OCI-LY3 (cell line): ENCODE results near the gene FNDC10.
A peak's percentile ranks its signal among the peaks of the same experiment; 100 is the strongest.

Source experiments
- H2AFZ ChIP-seq: fragments of 200-600, 300-600 bp; shearing (Covaris generic); 2 replicates; pipeline ENCODE4 v1.6.0; 2014; ENCODE audit warnings: antibody characterized with exemption, low read depth, low read length
- H3K27ac ChIP-seq: fragments of 200-600, 300-600 bp; sonication (generic); 2 replicates; pipeline ENCODE4 v1.5.1; 2014; ENCODE audit warnings: mild to moderate bottlenecking, low read length, moderate library complexity, mixed read lengths
- H3K27me3 ChIP-seq: fragments of 200-600, 300-600 bp; sonication (generic); 2 replicates; pipeline ENCODE4 v1.6.1; 2014; ENCODE audit warnings: low read depth, low read length, mixed read lengths
- H3K36me3 ChIP-seq: fragments of 200-600, 300-600 bp; sonication (generic); replicated peaks from 2 replicates; pipeline ENCODE3; 2014; ENCODE audit warnings: low read depth, low read length, mixed read lengths
- H3K4me1 ChIP-seq: fragments of 300-600, 200-600 bp; sonication (generic); 2 replicates; pipeline ENCODE4 v1.6.1; 2014; ENCODE audit warnings: low read length, mixed read lengths
- H3K4me2 ChIP-seq: fragments of 200-600, 300-600 bp; sonication (generic); 2 replicates; pipeline ENCODE4 v1.6.1; 2014; ENCODE audit warnings: low read length, mixed read lengths
- H3K4me3 ChIP-seq: fragments of 300-600, 200-600 bp; sonication (generic); 2 replicates; pipeline ENCODE4 v1.5.1; 2014; ENCODE audit warnings: antibody characterized with exemption, mild to moderate bottlenecking, low read length, moderate library complexity
- H3K79me2 ChIP-seq: fragments of 300-600, 200-600 bp; shearing (Covaris generic); 2 replicates; pipeline ENCODE4 v1.6.1; 2014; ENCODE audit warnings: mild to moderate bottlenecking, low read length, mixed read lengths
- H3K9ac ChIP-seq: fragments of 300-600, 200-600 bp; shearing (Covaris generic); 2 replicates; pipeline ENCODE4 v1.6.0; 2014; ENCODE audit warnings: mild to moderate bottlenecking, low read length, moderate library complexity
- H3K9me3 ChIP-seq: fragments of 200-600, 300-600 bp; shearing (Covaris generic); 2 replicates; pipeline ENCODE4 v1.6.1; 2014; ENCODE audit warnings: low read length, mixed read lengths; ENCODE audit not compliant: insufficient read depth
- H4K20me1 ChIP-seq: fragments of 200-600, 300-600 bp; sonication (generic); 2 replicates; pipeline ENCODE4 v1.6.1; 2016; ENCODE audit warnings: low read length, mixed read lengths; ENCODE audit not compliant: insufficient read depth
- CTCF ChIP-seq: fragments of 200-600, 300-600 bp; sonication (generic); IDR thresholded peaks from 2 replicates; pipeline ENCODE4 v1.5.1; 2014; ENCODE audit warnings: antibody characterized with exemption, low read length, low read depth
- EZH2phosphoT487 ChIP-seq: fragments of 200-600 bp; shearing (Covaris generic); IDR thresholded peaks from 2 replicates; pipeline ENCODE4 v1.6.1; 2018; ENCODE audit warnings: antibody characterized with exemption, mixed run types, low read depth

The FNDC10 gene

DNA sequence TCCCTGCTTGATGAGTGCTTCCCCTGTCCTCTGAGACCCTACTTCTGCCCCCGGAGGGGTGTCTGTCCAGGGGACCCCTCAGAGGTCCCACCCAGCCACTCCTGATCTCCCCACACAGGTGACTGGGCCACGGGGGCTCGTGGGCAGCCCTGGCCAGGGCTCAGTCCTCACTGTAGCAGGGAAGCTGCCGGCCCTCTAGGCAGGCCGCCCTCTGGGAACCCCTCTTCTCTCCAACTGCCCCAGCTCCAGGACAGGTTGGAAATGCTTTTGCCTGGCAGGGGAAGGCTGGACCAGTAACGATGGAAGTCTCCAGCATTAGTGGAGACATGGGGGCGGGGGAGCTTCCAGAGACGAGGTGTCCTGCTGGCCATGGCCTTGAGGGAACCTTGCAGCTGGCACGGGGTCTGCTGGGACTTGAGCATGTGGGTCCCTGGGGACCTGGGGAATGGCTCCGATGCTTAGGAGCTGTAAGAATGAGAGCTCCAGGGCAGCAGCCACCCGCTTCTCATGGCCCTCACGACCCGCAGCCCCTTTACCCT is 3.1 kb upstream of the FNDC10 start:
- Histone ChIP-seq H3K9ac (no peak overlapping the region; the same call in 1 of the 2 replicates), H3K27me3 (no peaks in the 10 kb centered on the region), H3K4me2 (peak overlapping the region; percentile 78), H3K36me3 (no peaks in the 10 kb centered on the region), H3K79me2 (no peaks in the 10 kb centered on the region), H3K27ac (peak overlapping the region; percentile 21; the same call in 1 of the 2 replicates), H3K4me1 (peaks cover 34% of the 10 kb centered on the region), H3K9me3 (no peaks in the 10 kb centered on the region), H2AFZ (peak overlapping the region; percentile 47), H4K20me1 (no peaks in the 10 kb centered on the region), H3K4me3 (peak overlapping the region; percentile 39)
- TF ChIP-seq EZH2phosphoT487: no peak
- no peak for TF ChIP-seq CTCF

- peaks cover 37% of the 10 kb centered on the region for H3K4me1 ChIP-seq
- peak overlapping the region; percentile 39 for H3K4me3 ChIP-seq
- peak overlapping the region; percentile 78 for H3K4me2 ChIP-seq
- no peaks in the 10 kb centered on the region for H3K36me3 ChIP-seq
- H3K79me2 ChIP-seq: no peaks in the 10 kb centered on the region
- H3K9ac ChIP-seq: no peak overlapping the region; the same call in 1 of the 2 replicates
- peak overlapping the region; percentile 21; the same call in 1 of the 2 replicates for H3K27ac ChIP-seq
- no peaks in the 10 kb centered on the region for H3K27me3 ChIP-seq
- H2AFZ ChIP-seq: peak overlapping the region; percentile 47
- TF ChIP-seq CTCF: no peak
- TF ChIP-seq EZH2phosphoT487: no peak
- H3K9me3 ChIP-seq: no peaks in the 10 kb centered on the region
- no peaks in the 10 kb centered on the region for H4K20me1 ChIP-seq
These were observed 2.5 kb upstream of the FNDC10 start for GRCh38 chr1:1602304-1602967.

- no peak overlapping the region for H3K9ac ChIP-seq
- H3K4me2 ChIP-seq: peak overlapping the region; percentile 78
- H3K4me1 ChIP-seq: peaks cover 36% of the 10 kb centered on the region
- no peaks in the 10 kb centered on the region for H3K9me3 ChIP-seq
- no peaks in the 10 kb centered on the region for H3K79me2 ChIP-seq
- H3K27me3 ChIP-seq: 0 out of 2 replicates have a peak, but pooled peaks cover 4% of the 10 kb centered on the region
- H3K4me3 ChIP-seq: no peak overlapping the region
- no peaks in the 10 kb centered on the region for H4K20me1 ChIP-seq
- no peak overlapping the region for H2AFZ ChIP-seq
- H3K36me3 ChIP-seq: no peaks in the 10 kb centered on the region
- H3K27ac ChIP-seq: no peak overlapping the region
- TF ChIP-seq EZH2phosphoT487 (no peak), CTCF (no peak)
These were observed 1.8 kb upstream of the FNDC10 start for GRCh38 chr1:1601564-1602303.
